ENCODE results near the gene KRTAP10-3. TPM values are rescaled to one million over a fixed set of nuclear protein-coding genes. Genes with fewer than 3 reads are reported as not detected.
"Not testable (repeated sequence)": the region's sequence is repeated elsewhere in the genome, so short reads cannot be mapped to it uniquely, and the experiment has no call there.

The KRTAP10-3 gene, protein sequence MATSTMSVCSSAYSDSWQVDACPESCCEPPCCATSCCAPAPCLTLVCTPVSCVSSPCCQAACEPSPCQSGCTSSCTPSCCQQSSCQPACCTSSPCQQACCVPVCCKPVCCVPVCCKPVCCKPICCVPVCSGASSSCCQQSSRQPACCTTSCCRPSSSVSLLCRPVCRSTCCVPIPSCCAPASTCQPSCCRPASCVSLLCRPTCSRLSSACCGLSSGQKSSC
- total RNA-seq (2012; rRNA removed), result not detected in 2 replicates

GRCh38 chr21:44558695-44559094 lies at the start of gene KRTAP10-3:
Gene KRTAP10-3, minus strand, starts transcription at chr21:44558795. Its CDS starts 80 bp downstream, at chr21:44558715.
- H3K36me3 ChIP-seq (ENCODE audit: insufficient read depth, low read length), result no peaks in the 10 kb centered on the region
- peaks cover 59% of the 10 kb centered on the region for H3K27me3 ChIP-seq (ENCODE audit: control insufficient read depth, insufficient read depth, low read length)
- no peaks in the 10 kb centered on the region for H3K9me3 ChIP-seq (replicated peaks; ENCODE audit: low read length)
- H3K4me3 ChIP-seq (ENCODE audit: low read length), result no peak within 1 kb of the TSS
- H3K4me1 ChIP-seq (ENCODE audit: control insufficient read depth, insufficient read depth, low read length), result no peaks in the 10 kb centered on the region
- no peak within 1 kb of the TSS for H3K9ac ChIP-seq (ENCODE audit: low read depth, low read length)
- H3K4me2 ChIP-seq (ENCODE audit: low read length), result no peak within 1 kb of the TSS

- Histone ChIP-seq H3K9ac (ENCODE audit: low read depth, low read length) (no peak overlapping the region), H3K4me3 (ENCODE audit: low read length) (no peak overlapping the region), H3K4me1 (ENCODE audit: control insufficient read depth, insufficient read depth, low read length) (no peaks in the 10 kb centered on the region), H3K9me3 (replicated peaks; ENCODE audit: low read length) (no peaks in the 10 kb centered on the region), H3K36me3 (ENCODE audit: insufficient read depth, low read length) (no peaks in the 10 kb centered on the region), H3K4me2 (ENCODE audit: low read length) (no peak overlapping the region), H3K27me3 (ENCODE audit: control insufficient read depth, insufficient read depth, low read length) (peaks cover 40% of the 10 kb centered on the region)
These were observed 47.9 kb upstream of the KRTAP10-3 start for GRCh38 chr21:44606495-44606894.

DNA sequence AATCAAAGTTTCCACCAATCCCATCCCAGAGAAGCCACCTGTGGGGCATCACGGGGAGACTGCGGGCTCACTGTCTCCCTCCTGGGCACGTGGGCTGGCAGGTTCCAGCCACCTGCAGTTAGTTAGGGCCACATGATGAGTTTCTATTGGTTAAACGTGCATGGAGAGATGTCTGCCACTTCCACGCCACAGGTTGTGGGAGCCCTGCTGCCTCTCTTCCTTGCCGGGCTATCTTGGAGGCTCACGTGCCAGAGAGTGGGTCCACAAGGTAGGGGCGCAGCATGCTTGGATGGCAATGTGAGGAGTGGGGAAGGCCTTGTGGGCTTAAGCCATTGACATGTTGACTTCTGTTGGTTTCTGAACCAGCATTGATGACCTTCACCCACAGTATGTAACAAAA lies 45.3 kb upstream of the KRTAP10-3 start:
- Histone ChIP-seq H3K4me1 (ENCODE audit: control insufficient read depth, insufficient read depth, low read length) (no peaks in the 10 kb centered on the region), H3K4me3 (ENCODE audit: low read length) (no peak overlapping the region), H3K9ac (ENCODE audit: low read depth, low read length) (no peak overlapping the region), H3K4me2 (ENCODE audit: low read length) (no peak overlapping the region), H3K9me3 (replicated peaks; ENCODE audit: low read length) (no peaks in the 10 kb centered on the region), H3K27me3 (ENCODE audit: control insufficient read depth, insufficient read depth, low read length) (peaks cover 59% of the 10 kb centered on the region), H3K36me3 (ENCODE audit: insufficient read depth, low read length) (no peaks in the 10 kb centered on the region)

DNA sequence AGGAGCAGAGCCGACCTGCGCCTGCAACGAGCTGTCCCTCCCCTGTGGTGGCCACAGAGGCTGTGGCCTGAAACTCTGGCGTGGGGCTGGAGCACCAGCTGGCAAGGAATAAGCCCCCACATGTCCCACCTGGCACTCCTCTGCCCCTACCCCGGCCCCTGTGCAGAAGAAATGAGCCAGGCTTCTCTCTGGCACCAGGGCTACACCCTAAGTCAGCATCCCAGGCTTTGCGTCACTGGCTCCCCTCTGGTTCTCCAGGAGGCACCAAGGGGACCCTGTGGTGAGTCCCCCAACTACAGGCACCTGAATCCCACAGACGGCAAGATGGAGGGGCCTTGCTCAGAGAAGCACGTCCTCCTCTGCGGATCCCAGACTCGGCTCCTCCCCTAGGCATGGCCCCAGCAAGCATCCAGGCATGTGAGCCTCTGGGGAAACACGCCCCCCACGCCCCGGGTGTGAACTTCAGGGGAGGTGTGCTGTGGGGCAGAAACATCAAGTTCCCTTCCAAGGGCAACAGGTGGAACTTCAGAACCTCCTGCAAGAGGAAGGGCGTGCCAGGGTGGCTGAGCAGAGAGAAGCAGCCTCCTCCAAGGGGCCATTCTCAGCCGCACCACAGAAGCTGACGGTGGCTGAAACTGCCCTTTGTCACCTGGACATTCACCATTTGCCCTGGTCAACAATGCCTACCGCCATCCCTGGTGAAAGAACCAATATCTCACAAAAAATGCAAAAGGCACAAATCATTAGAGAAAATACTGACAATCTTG lies 44.7 kb upstream of the KRTAP10-3 start:
- Histone ChIP-seq H3K27me3 (ENCODE audit: control insufficient read depth, insufficient read depth, low read length) (peaks cover 63% of the 10 kb centered on the region), H3K4me2 (ENCODE audit: low read length) (no peak overlapping the region), H3K4me1 (ENCODE audit: control insufficient read depth, insufficient read depth, low read length) (no peaks in the 10 kb centered on the region), H3K4me3 (ENCODE audit: low read length) (no peak overlapping the region), H3K9ac (ENCODE audit: low read depth, low read length) (no peak overlapping the region), H3K9me3 (replicated peaks; ENCODE audit: low read length) (no peaks in the 10 kb centered on the region), H3K36me3 (ENCODE audit: insufficient read depth, low read length) (no peaks in the 10 kb centered on the region)

GRCh38 chr21:44602463-44602850 lies 43.9 kb upstream of the KRTAP10-3 start:
- Histone ChIP-seq H3K9me3 (replicated peaks; ENCODE audit: low read length) (no peaks in the 10 kb centered on the region), H3K27me3 (ENCODE audit: control insufficient read depth, insufficient read depth, low read length) (peaks cover 67% of the 10 kb centered on the region), H3K9ac (ENCODE audit: low read depth, low read length) (no peak overlapping the region), H3K4me2 (ENCODE audit: low read length) (no peak overlapping the region), H3K4me3 (ENCODE audit: low read length) (no peak overlapping the region), H3K36me3 (ENCODE audit: insufficient read depth, low read length) (no peaks in the 10 kb centered on the region), H3K4me1 (ENCODE audit: control insufficient read depth, insufficient read depth, low read length) (no peaks in the 10 kb centered on the region)

- no peak overlapping the region for H3K4me3 ChIP-seq (ENCODE audit: low read length)
- H3K9me3 ChIP-seq (replicated peaks; ENCODE audit: low read length), result no peaks in the 10 kb centered on the region
- H3K4me2 ChIP-seq (ENCODE audit: low read length), result no peak overlapping the region
- no peak overlapping the region for H3K9ac ChIP-seq (ENCODE audit: low read depth, low read length)
- H3K36me3 ChIP-seq (ENCODE audit: insufficient read depth, low read length), result no peaks in the 10 kb centered on the region
- H3K27me3 ChIP-seq (ENCODE audit: control insufficient read depth, insufficient read depth, low read length), result peaks cover 68% of the 10 kb centered on the region
- no peaks in the 10 kb centered on the region for H3K4me1 ChIP-seq (ENCODE audit: control insufficient read depth, insufficient read depth, low read length)
These were observed 43.2 kb upstream of the KRTAP10-3 start for GRCh38 chr21:44601596-44602462.

DNA sequence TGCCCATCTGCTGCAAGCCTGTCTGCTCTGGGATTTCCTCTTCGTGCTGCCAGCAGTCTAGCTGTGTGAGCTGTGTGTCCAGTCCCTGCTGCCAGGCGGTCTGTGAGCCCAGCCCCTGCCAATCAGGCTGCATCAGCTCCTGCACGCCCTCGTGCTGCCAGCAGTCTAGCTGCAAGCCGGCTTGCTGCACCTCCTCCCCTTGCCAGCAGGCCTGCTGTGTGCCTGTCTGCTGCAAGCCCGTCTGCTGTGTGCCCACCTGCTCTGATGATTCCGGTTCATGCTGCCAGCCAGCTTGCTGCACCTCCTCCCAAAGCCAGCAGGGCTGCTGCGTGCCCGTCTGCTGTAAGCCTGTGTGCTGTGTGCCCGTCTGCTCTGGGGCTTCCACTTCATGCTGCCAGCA lies 42.5 kb upstream of the KRTAP10-3 start:
- H3K9me3 ChIP-seq (replicated peaks; ENCODE audit: low read length); H3K4me2 ChIP-seq (ENCODE audit: low read length); H3K4me1 ChIP-seq (ENCODE audit: control insufficient read depth, insufficient read depth, low read length); H3K9ac ChIP-seq (ENCODE audit: low read depth, low read length); H3K36me3 ChIP-seq (ENCODE audit: insufficient read depth, low read length); H3K4me3 ChIP-seq (ENCODE audit: low read length): not testable (repeated sequence)
- H3K27me3 ChIP-seq (ENCODE audit: control insufficient read depth, insufficient read depth, low read length), result peaks cover 75% of the 10 kb centered on the region

GRCh38 chr21:44600118-44600978 lies 41.8 kb upstream of the KRTAP10-3 start, which contains the start of gene KRTAP10-7:
Gene KRTAP10-7, plus strand, starts transcription at chr21:44600597. Its CDS starts 25 bp downstream, at chr21:44600622.
- H3K4me1 ChIP-seq (ENCODE audit: control insufficient read depth, insufficient read depth, low read length); H3K9ac ChIP-seq (ENCODE audit: low read depth, low read length); H3K4me2 ChIP-seq (ENCODE audit: low read length); H3K4me3 ChIP-seq (ENCODE audit: low read length); H3K9me3 ChIP-seq (replicated peaks; ENCODE audit: low read length); H3K36me3 ChIP-seq (ENCODE audit: insufficient read depth, low read length): not testable (repeated sequence)
- H3K27me3 ChIP-seq (ENCODE audit: control insufficient read depth, insufficient read depth, low read length), result peaks cover 77% of the 10 kb centered on the region

DNA sequence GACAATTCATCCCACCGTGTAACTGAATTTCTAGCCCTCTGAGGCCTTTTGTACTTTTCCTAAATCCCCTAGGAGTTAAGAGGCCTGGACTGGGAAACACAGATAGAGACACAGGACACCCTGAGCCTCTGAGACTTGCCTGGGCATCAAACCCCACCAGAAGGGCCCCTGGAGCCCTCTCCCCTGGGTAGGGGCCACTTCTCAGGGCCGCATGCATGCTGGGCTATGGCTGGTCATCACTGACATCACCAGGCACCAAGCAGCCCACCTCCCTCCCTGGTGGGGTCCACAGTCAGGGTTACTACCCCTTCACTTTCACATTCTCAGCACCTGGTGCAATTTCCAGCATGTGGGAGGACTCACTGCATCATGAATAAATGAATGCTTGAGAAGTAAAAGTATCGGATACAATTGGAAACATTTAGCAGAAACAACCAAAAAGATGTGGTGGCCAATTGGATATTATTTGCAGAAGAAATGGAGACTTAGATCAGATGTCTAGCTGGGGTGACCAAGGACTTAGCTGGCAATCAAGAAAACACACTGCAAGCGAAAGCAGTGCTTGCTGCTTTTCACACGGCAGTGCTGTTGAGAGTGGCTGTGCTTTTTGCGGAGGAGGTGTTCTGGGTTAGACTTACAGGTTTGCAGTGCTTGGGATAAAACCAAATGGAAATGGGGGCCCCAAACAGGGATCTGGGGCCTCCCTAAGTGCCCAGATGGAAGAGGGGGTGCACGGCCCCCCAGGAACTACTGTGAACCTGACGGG lies 40.9 kb upstream of the KRTAP10-3 start:
- Histone ChIP-seq H3K27me3 (ENCODE audit: control insufficient read depth, insufficient read depth, low read length) (peaks cover 74% of the 10 kb centered on the region), H3K36me3 (ENCODE audit: insufficient read depth, low read length) (no peaks in the 10 kb centered on the region), H3K9me3 (replicated peaks; ENCODE audit: low read length) (no peaks in the 10 kb centered on the region), H3K4me1 (ENCODE audit: control insufficient read depth, insufficient read depth, low read length) (no peaks in the 10 kb centered on the region), H3K4me2 (ENCODE audit: low read length) (no peak overlapping the region), H3K4me3 (ENCODE audit: low read length) (no peak overlapping the region), H3K9ac (ENCODE audit: low read depth, low read length) (no peak overlapping the region)

- Histone ChIP-seq H3K27me3 (ENCODE audit: control insufficient read depth, insufficient read depth, low read length) (peaks cover 75% of the 10 kb centered on the region), H3K36me3 (ENCODE audit: insufficient read depth, low read length) (no peaks in the 10 kb centered on the region), H3K4me2 (ENCODE audit: low read length) (no peak overlapping the region)
These were observed 39.5 kb upstream of the KRTAP10-3 start for GRCh38 chr21:44598061-44598460.

More at GRCh38 chr21:44598061-44598460, 39.5 kb upstream of the KRTAP10-3 start:
- Histone ChIP-seq H3K9ac (ENCODE audit: low read depth, low read length) (no peak overlapping the region), H3K4me1 (ENCODE audit: control insufficient read depth, insufficient read depth, low read length) (peaks cover 5% of the 10 kb centered on the region), H3K4me3 (ENCODE audit: low read length) (no peak overlapping the region), H3K9me3 (replicated peaks; ENCODE audit: low read length) (no peaks in the 10 kb centered on the region)

All from skeletal muscle satellite cell (primary cell).